WTC11 (cell line): Measurements from ENCODE around the gene ATG9B. TPM values are rescaled to one million over a fixed set of nuclear protein-coding genes. Genes with fewer than 3 reads are reported as not detected.

Source experiments
- ATAC-seq: fragments of 200-7000 bp; cut with Tn5 transposase; 2 replicates; pipeline ENCODE4 v1.10.0; 2021; ENCODE audit warnings: mild to moderate bottlenecking, moderate library complexity
- CTCF ChIA-PET: fragments of 300-600 bp; sonication (Branson Sonifier 250); formaldehyde crosslinking; loops from one replicate; lab custom pipeline; 2021; ENCODE audit warnings: antibody characterized with exemption; lab: Charles Lee
- POLR2A ChIA-PET: fragments of 350-600 bp; sonication (Branson Sonifier 250); formaldehyde crosslinking; loops from one replicate; lab custom pipeline; 2021; ENCODE audit warnings: antibody characterized with exemption; lab: Charles Lee
- DNase-seq: peaks from one replicate; pipeline ENCODE4 v3.0.0; 2021; ENCODE audit warnings: low spot score
- H3K27ac Mint-ChIP-seq: 2 replicates; pipeline ENCODE4 v1.8.0; 2021; ENCODE audit warnings: mixed read lengths
- H3K27me3 Mint-ChIP-seq: 2 replicates; pipeline ENCODE4 v1.8.0; 2021; ENCODE audit warnings: low read depth, mild to moderate bottlenecking, moderate library complexity, mixed read lengths
- H3K36me3 Mint-ChIP-seq: 2 replicates; pipeline ENCODE4 v1.8.0; 2021; ENCODE audit warnings: mixed read lengths
- H3K4me1 Mint-ChIP-seq: 2 replicates; pipeline ENCODE4 v1.8.0; 2022; ENCODE audit warnings: mixed read lengths
- H3K4me3 Mint-ChIP-seq: 2 replicates; pipeline ENCODE4 v1.8.0; 2021; ENCODE audit warnings: mild to moderate bottlenecking, moderate library complexity, mixed read lengths
- H3K9me3 Mint-ChIP-seq: 2 replicates; pipeline ENCODE4 v1.8.0; 2021; ENCODE audit warnings: mixed read lengths
- ARID4B ChIP-seq: sonication (generic); formaldehyde crosslinking; IDR thresholded peaks from 2 replicates; pipeline ENCODE4 v1.8.0; 2023; ENCODE audit warnings: missing genetic modification reagents, mild to moderate bottlenecking, borderline replicate concordance
- E2F5 ChIP-seq: sonication (generic); formaldehyde crosslinking; IDR thresholded peaks from 2 replicates; pipeline ENCODE4 v1.8.1; 2022; ENCODE audit warnings: mild to moderate bottlenecking, moderate library complexity, missing genetic modification reagents
- ETV6 ChIP-seq: sonication (generic); formaldehyde crosslinking; IDR thresholded peaks from 2 replicates; pipeline ENCODE4 v1.8.1; 2022; ENCODE audit warnings: mild to moderate bottlenecking, missing genetic modification reagents
- GABPB1 ChIP-seq: sonication (generic); formaldehyde crosslinking; IDR thresholded peaks from 2 replicates; pipeline ENCODE4 v1.8.1; 2023; ENCODE audit warnings: mild to moderate bottlenecking, missing genetic modification reagents
- GTF2I ChIP-seq: fragments of 250-450 bp; sonication (Bioruptor Pico); conservative IDR thresholded peaks from 2 replicates; pipeline ENCODE4 v1.4.0; 2021; ENCODE audit warnings: mild to moderate bottlenecking
- HMGXB4 ChIP-seq: sonication (generic); formaldehyde crosslinking; IDR thresholded peaks from 2 replicates; pipeline ENCODE4 v1.8.1; 2023; ENCODE audit warnings: mild to moderate bottlenecking, moderate library complexity, missing genetic modification reagents
- JUN ChIP-seq: sonication (generic); formaldehyde crosslinking; IDR thresholded peaks from 2 replicates; pipeline ENCODE4 v1.8.0; 2023; ENCODE audit warnings: mild to moderate bottlenecking, missing genetic modification reagents
- MLX ChIP-seq: sonication (generic); formaldehyde crosslinking; IDR thresholded peaks from 2 replicates; pipeline ENCODE4 v1.8.1; 2023; ENCODE audit warnings: mild to moderate bottlenecking, missing genetic modification reagents, moderate library complexity
- NFE2L1 ChIP-seq: sonication (generic); formaldehyde crosslinking; IDR thresholded peaks from 2 replicates; pipeline ENCODE4 v1.8.1; 2023; ENCODE audit warnings: missing genetic modification reagents
- RORB ChIP-seq: fragments of 250-450 bp; sonication (Bioruptor Pico); IDR thresholded peaks from 2 replicates; pipeline ENCODE4 v1.9.0; 2021; ENCODE audit warnings: mild to moderate bottlenecking
- SMAD3 ChIP-seq: sonication (generic); formaldehyde crosslinking; IDR thresholded peaks from 2 replicates; pipeline ENCODE4 v1.8.0; 2022; ENCODE audit warnings: missing genetic modification reagents, mild to moderate bottlenecking, borderline replicate concordance
- SP1 ChIP-seq: sonication (generic); formaldehyde crosslinking; conservative IDR thresholded peaks from 2 replicates; pipeline ENCODE4 v1.8.1; 2022; ENCODE audit warnings: missing genetic modification reagents
- TCF7 ChIP-seq: sonication (generic); formaldehyde crosslinking; IDR thresholded peaks from 2 replicates; pipeline ENCODE4 v1.8.0; 2022; ENCODE audit warnings: mild to moderate bottlenecking, low read depth, missing genetic modification reagents, moderate library complexity
- ZBTB43 ChIP-seq: sonication (generic); formaldehyde crosslinking; IDR thresholded peaks from 2 replicates; pipeline ENCODE4 v1.8.1; 2023; ENCODE audit warnings: mild to moderate bottlenecking, missing genetic modification reagents
- ZNF138 ChIP-seq: sonication (generic); formaldehyde crosslinking; conservative IDR thresholded peaks from 2 replicates; pipeline ENCODE4 v1.8.1; 2022; ENCODE audit warnings: mild to moderate bottlenecking, moderate library complexity, missing genetic modification reagents
- ZNF219 ChIP-seq: sonication (generic); formaldehyde crosslinking; IDR thresholded peaks from 2 replicates; pipeline ENCODE4 v1.8.0; 2023; ENCODE audit warnings: missing genetic modification reagents, mild to moderate bottlenecking, borderline replicate concordance
- ZNF263 ChIP-seq: sonication (generic); formaldehyde crosslinking; IDR thresholded peaks from 2 replicates; pipeline ENCODE4 v1.8.1; 2022; ENCODE audit warnings: low read depth, mild to moderate bottlenecking, moderate library complexity, missing genetic modification reagents
- ZNF396 ChIP-seq: fragments of 250-450 bp; sonication (Bioruptor Pico); IDR thresholded peaks from 2 replicates; pipeline ENCODE4 v1.8.0; 2021; ENCODE audit warnings: mild to moderate bottlenecking, moderate library complexity, borderline replicate concordance
- ZNF416 ChIP-seq: fragments of 250-450 bp; sonication (Bioruptor Pico); IDR thresholded peaks from 2 replicates; pipeline ENCODE4 v1.9.0; 2021; ENCODE audit warnings: mild to moderate bottlenecking, inconsistent platforms
- ZNF425 ChIP-seq: fragments of 250-450 bp; sonication (Bioruptor Pico); conservative IDR thresholded peaks from 2 replicates; pipeline ENCODE4 v1.9.0; 2021; ENCODE audit warnings: mild to moderate bottlenecking
- total RNA-seq: library from RNA; stranded (reverse); gene quantifications from 3 replicates; pipeline ENCODE4 v1.2.3, GENCODE V29; 2021

Gene ATG9B
- total RNA-seq, 1 experiment from 2014 or later: 2.4 TPM

GRCh38 chr7:151065516-151065915 lies 41.2 kb upstream of the ATG9B start (continued):
- no peak for TF ChIP-seq GTF2I (CRISPR knock-in tag)
- no peak for TF ChIP-seq GABPB1 (CRISPR knock-in tag)
- TF ChIP-seq ETV6 (CRISPR knock-in tag): no peak
- TF ChIP-seq ZNF416 (CRISPR knock-in tag): no peak
- TF ChIP-seq SP1 (CRISPR knock-in tag): no peak
- no peak for TF ChIP-seq RORB (CRISPR knock-in tag)
- no peak for TF ChIP-seq JUN (CRISPR knock-in tag)
- no peak for TF ChIP-seq ZNF263 (CRISPR knock-in tag)
- no peak for TF ChIP-seq NFE2L1

GRCh38 chr7:151064993-151065392 lies 40.7 kb upstream of the ATG9B start:
- CTCF ChIA-PET: no interaction called here
- no peak overlapping the region for H3K27ac Mint-ChIP-seq

More at GRCh38 chr7:151064993-151065392, 40.7 kb upstream of the ATG9B start:
- Mint-ChIP-seq H3K4me3 (no peak overlapping the region), H3K36me3 (peaks cover 28% of the 10 kb centered on the region), H3K9me3 (no peaks in the 10 kb centered on the region), H3K4me1 (peaks cover 31% of the 10 kb centered on the region), H3K27me3 (peaks cover 2% of the 10 kb centered on the region; the same call in 1 of the 2 replicates)
- TF ChIP-seq E2F5 (CRISPR knock-in tag): no peak
- no peak for TF ChIP-seq TCF7
- TF ChIP-seq ZNF396 (CRISPR knock-in tag): no peak
- no peak for TF ChIP-seq ZBTB43 (CRISPR knock-in tag)
- no peak for TF ChIP-seq ZNF219
- TF ChIP-seq ZNF138 (CRISPR knock-in tag): no peak
- no peak for TF ChIP-seq NFE2L1
- TF ChIP-seq ARID4B (CRISPR knock-in tag): no peak
- no peak for TF ChIP-seq ZNF425 (CRISPR knock-in tag)
- no peak for TF ChIP-seq SMAD3
- no peak for TF ChIP-seq HMGXB4 (CRISPR knock-in tag)
- no peak for TF ChIP-seq MLX (CRISPR knock-in tag)
- POLR2A ChIA-PET: interaction anchor here (1.7 kb wide), 1 partner anchor 12 kb away, joined by 6 read pairs; no protein-coding TSS in a partner anchor
- DNase-seq (no peak), ATAC-seq (no peak)
